GM12892 (cell line): ENCODE results near the gene SHBG.

ENCODE experiments used
- POLR2A ChIP-seq: IDR thresholded peaks from 2 replicates; pipeline ENCODE4 v1.6.1; 2011; ENCODE audit warnings: low read depth, low read length, control low read depth
- POLR2AphosphoS5 ChIP-seq: IDR thresholded peaks from 2 replicates; pipeline ENCODE4 v1.6.1; 2011; ENCODE audit warnings: low read depth, low read length, control low read depth
- TAF1 ChIP-seq: IDR thresholded peaks from 2 replicates; pipeline ENCODE4 v1.6.1; 2011; ENCODE audit warnings: low read depth, mild to moderate bottlenecking, control low read depth, low read length, borderline replicate concordance

DNA sequence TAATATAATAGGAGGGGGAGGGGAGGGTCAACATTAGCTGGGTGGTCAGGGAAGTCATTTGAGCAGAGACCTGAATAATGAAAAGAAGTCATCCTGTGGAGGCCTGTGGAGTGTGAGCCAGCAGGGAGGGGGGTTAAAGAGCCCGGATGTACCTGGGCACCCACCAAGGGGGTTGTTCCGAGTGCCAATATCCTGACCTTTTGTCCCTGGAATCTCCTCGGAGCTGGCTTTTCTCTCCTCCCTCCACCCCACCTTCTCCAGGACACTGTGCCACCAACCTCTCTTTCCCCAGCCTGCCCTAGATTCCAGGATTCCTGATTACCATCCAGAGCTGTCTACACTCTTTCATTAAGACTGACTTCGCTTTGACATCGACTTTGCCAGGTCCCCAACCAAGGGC, 6.2 kb downstream of the SHBG start:
- TF ChIP-seq POLR2A (no peak), POLR2AphosphoS5 (no peak), TAF1 (no peak)
